Hepatocyte (in vitro differentiated cells): ENCODE results near the gene PRR29. TPM values are rescaled to one million over a fixed set of nuclear protein-coding genes. Genes with fewer than 3 reads are reported as not detected.
A peak's percentile ranks its signal among the peaks of the same experiment; 100 is the strongest.

ENCODE experiments used
- DNase-seq: peaks from one replicate; pipeline ENCODE4 v3.0.0-alpha.2; 2016; ENCODE audit warnings: low spot score
- H2AFZ ChIP-seq: fragments of 200-600 bp; sonication (generic); 2 replicates; pipeline ENCODE4 v1.6.0; 2016; ENCODE audit warnings: antibody characterized with exemption, mild to moderate bottlenecking
- H3K27ac ChIP-seq: fragments of 200-600 bp; sonication (generic); 2 replicates; pipeline ENCODE4 v1.5.1; 2016; ENCODE audit warnings: mild to moderate bottlenecking
- H3K27me3 ChIP-seq: fragments of 200-600 bp; sonication (generic); 2 replicates; pipeline ENCODE4 v1.6.1; 2016
- H3K36me3 ChIP-seq: fragments of 200-600 bp; sonication (generic); replicated peaks from 2 replicates; pipeline ENCODE4 v1.5.1; 2016; ENCODE audit warnings: low read depth; ENCODE audit not compliant: insufficient read depth
- H3K4me1 ChIP-seq: fragments of 200-600 bp; sonication (generic); 2 replicates; pipeline ENCODE4 v1.5.1; 2016; ENCODE audit warnings: mild to moderate bottlenecking, moderate library complexity; ENCODE audit not compliant: insufficient read depth
- H3K4me2 ChIP-seq: fragments of 200-600 bp; sonication (generic); 2 replicates; pipeline ENCODE4 v1.6.0; 2016
- H3K4me3 ChIP-seq: fragments of 200-600 bp; sonication (generic); 2 replicates; pipeline ENCODE4 v1.5.1; 2016; ENCODE audit warnings: mild to moderate bottlenecking
- H3K79me2 ChIP-seq: fragments of 200-600 bp; sonication (generic); 2 replicates; pipeline ENCODE4 v1.6.0; 2017; ENCODE audit warnings: mild to moderate bottlenecking
- H3K9me2 ChIP-seq: fragments of 200-600 bp; sonication (generic); replicated peaks from 2 replicates; pipeline ENCODE4 v1.6.0; 2017; ENCODE audit warnings: mild to moderate bottlenecking; ENCODE audit not compliant: insufficient read depth
- H3K9me3 ChIP-seq: fragments of 200-600 bp; sonication (generic); 2 replicates; pipeline ENCODE4 v1.5.1; 2016; ENCODE audit warnings: low read depth, mild to moderate bottlenecking
- H4K20me1 ChIP-seq: fragments of 200-600 bp; sonication (generic); 2 replicates; pipeline ENCODE4 v1.6.0; 2016; ENCODE audit warnings: mild to moderate bottlenecking; ENCODE audit not compliant: insufficient read depth, poor library complexity, severe bottlenecking
- EZH2 ChIP-seq: fragments of 200-600 bp; sonication (generic); IDR thresholded peaks from 2 replicates; pipeline ENCODE4 v1.6.1; 2016; ENCODE audit warnings: antibody characterized with exemption, mild to moderate bottlenecking, borderline replicate concordance
- EZH2phosphoT487 ChIP-seq: fragments of 200-600 bp; sonication (generic); IDR thresholded peaks from one replicate; pipeline ENCODE4 v1.6.1; 2018; ENCODE audit warnings: antibody characterized with exemption, mild to moderate bottlenecking, low read depth, moderate library complexity; ENCODE audit not compliant: unreplicated experiment, severe bottlenecking
- WGBS: methylation state at CpG from one replicate; pipeline ENCODE4 v1.1.6; 2016; ENCODE audit warnings: low lambda C conversion rate; ENCODE audit errors: missing lambda C conversion rate; 5-methylcytosine and 5-hydroxymethylcytosine counted together
- polyA plus RNA-seq: library from polyadenylated mRNA; unstranded; fragments of >200 nt; fragmentation: Nextera tagmentation; extraction: Ambion mirVana; gene quantifications from 2 replicates; pipeline ENCODE4 v1.2.1, GENCODE V29; 2016
- total RNA-seq: library from RNA; depleted of rRNA; stranded (reverse); fragments of >200 nt; gene quantifications from 2 replicates; pipeline ENCODE4 v1.2.3, GENCODE V29; 2014
- TF ChIP-seq, protein P1 (sequence below): fragments of 200-600 bp; sonication (generic); IDR thresholded peaks from 2 replicates; pipeline ENCODE4 v1.5.1; 2016; ENCODE audit warnings: antibody characterized with exemption, mild to moderate bottlenecking; ENCODE audit not compliant: poor library complexity

PRR29 gene
- total and polyA plus RNA-seq, 2 experiments from 2014 or later = 0.13 to 1.4 TPM

- TF ChIP-seq, protein P1, sequence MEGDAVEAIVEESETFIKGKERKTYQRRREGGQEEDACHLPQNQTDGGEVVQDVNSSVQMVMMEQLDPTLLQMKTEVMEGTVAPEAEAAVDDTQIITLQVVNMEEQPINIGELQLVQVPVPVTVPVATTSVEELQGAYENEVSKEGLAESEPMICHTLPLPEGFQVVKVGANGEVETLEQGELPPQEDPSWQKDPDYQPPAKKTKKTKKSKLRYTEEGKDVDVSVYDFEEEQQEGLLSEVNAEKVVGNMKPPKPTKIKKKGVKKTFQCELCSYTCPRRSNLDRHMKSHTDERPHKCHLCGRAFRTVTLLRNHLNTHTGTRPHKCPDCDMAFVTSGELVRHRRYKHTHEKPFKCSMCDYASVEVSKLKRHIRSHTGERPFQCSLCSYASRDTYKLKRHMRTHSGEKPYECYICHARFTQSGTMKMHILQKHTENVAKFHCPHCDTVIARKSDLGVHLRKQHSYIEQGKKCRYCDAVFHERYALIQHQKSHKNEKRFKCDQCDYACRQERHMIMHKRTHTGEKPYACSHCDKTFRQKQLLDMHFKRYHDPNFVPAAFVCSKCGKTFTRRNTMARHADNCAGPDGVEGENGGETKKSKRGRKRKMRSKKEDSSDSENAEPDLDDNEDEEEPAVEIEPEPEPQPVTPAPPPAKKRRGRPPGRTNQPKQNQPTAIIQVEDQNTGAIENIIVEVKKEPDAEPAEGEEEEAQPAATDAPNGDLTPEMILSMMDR = no peak
- TF ChIP-seq EZH2phosphoT487 = no peak
- TF ChIP-seq EZH2 = no peak
- H3K36me3 ChIP-seq = no peaks in the 10 kb centered on the region
- H3K4me1 ChIP-seq = peaks cover 16% of the 10 kb centered on the region
- no peaks in the 10 kb centered on the region for H3K79me2 ChIP-seq
- no peak overlapping the region for H3K27ac ChIP-seq
- no peak overlapping the region for H2AFZ ChIP-seq
- no peak overlapping the region for H3K4me2 ChIP-seq
- no peaks in the 10 kb centered on the region for H4K20me1 ChIP-seq
- H3K4me3 ChIP-seq = no peak overlapping the region
- no peaks in the 10 kb centered on the region for H3K9me2 ChIP-seq
- WGBS = 83% methylated on average over 5 of the region's 5 CpGs
- H3K9me3 ChIP-seq = no peaks in the 10 kb centered on the region
- H3K27me3 ChIP-seq = no peaks in the 10 kb centered on the region
- DNase-seq = no peak
These were observed 13.9 kb upstream of the PRR29 start for GRCh38 chr17:63984236-63984635.

GRCh38 chr17:63984651-63985386 lies 13.3 kb upstream of the PRR29 start:
- no peaks in the 10 kb centered on the region for H3K9me3 ChIP-seq
- DNase-seq = peak; percentile 46
- H4K20me1 ChIP-seq = no peaks in the 10 kb centered on the region
- H2AFZ ChIP-seq = no peak overlapping the region
- no peaks in the 10 kb centered on the region for H3K9me2 ChIP-seq
- TF ChIP-seq, protein P1 = no peak
- no peak for TF ChIP-seq EZH2
- TF ChIP-seq EZH2phosphoT487 = no peak
- H3K4me3 ChIP-seq = no peak overlapping the region
- H3K27ac ChIP-seq = no peak overlapping the region
- H3K79me2 ChIP-seq = no peaks in the 10 kb centered on the region
- no peaks in the 10 kb centered on the region for H3K36me3 ChIP-seq
- peaks cover 16% of the 10 kb centered on the region for H3K4me1 ChIP-seq
- no peaks in the 10 kb centered on the region for H3K27me3 ChIP-seq
- 91% methylated on average over 15 of the region's 16 CpGs for WGBS
- H3K4me2 ChIP-seq = no peak overlapping the region

- H4K20me1 ChIP-seq = no peaks in the 10 kb centered on the region
- H3K27ac ChIP-seq = no peak overlapping the region
- 92% methylated on average over 13 of the region's 13 CpGs for WGBS
- no peak for DNase-seq
- TF ChIP-seq, protein P1 = no peak
- TF ChIP-seq EZH2 = no peak
- no peak for TF ChIP-seq EZH2phosphoT487
- no peaks in the 10 kb centered on the region for H3K79me2 ChIP-seq
- H3K9me2 ChIP-seq = no peaks in the 10 kb centered on the region
- H2AFZ ChIP-seq = no peak overlapping the region
- H3K36me3 ChIP-seq = no peaks in the 10 kb centered on the region
- peaks cover 16% of the 10 kb centered on the region for H3K4me1 ChIP-seq
- H3K4me2 ChIP-seq = no peak overlapping the region
- H3K4me3 ChIP-seq = no peak overlapping the region
- H3K9me3 ChIP-seq = no peaks in the 10 kb centered on the region
- H3K27me3 ChIP-seq = no peaks in the 10 kb centered on the region
These were observed 12.6 kb upstream of the PRR29 start for GRCh38 chr17:63985387-63986140.
